ENCODE results near the gene CBLB. TPM values are rescaled to one million over a fixed set of nuclear protein-coding genes. Genes with fewer than 3 reads are reported as not detected.

The CBLB gene
- total RNA-seq, 2 experiments from 2014 or later: 68.8 to 76.3 TPM

GRCh38 chr3:105704726-105705410 is 163.9 kb downstream of the CBLB start:
- Mint-ChIP-seq H3K4me1 (peaks cover 3% of the 10 kb centered on the region), H3K9me3 (peaks cover 2% of the 10 kb centered on the region), H3K27me3 (no peaks in the 10 kb centered on the region), H3K36me3 (ENCODE audit: low read depth) (peaks cover 52% of the 10 kb centered on the region), H3K4me3 (no peak overlapping the region), H3K27ac (no peak overlapping the region)
- ChIA-PET CTCF (no interaction called here), POLR2A (no interaction called here)
- DNase-seq: no peak

GRCh38 chr3:105700575-105700974 is 168.2 kb downstream of the CBLB start:
- Mint-ChIP-seq H3K27ac (no peak overlapping the region), H3K27me3 (no peaks in the 10 kb centered on the region), H3K4me1 (peaks cover 11% of the 10 kb centered on the region), H3K36me3 (ENCODE audit: low read depth) (peaks cover 49% of the 10 kb centered on the region), H3K4me3 (no peak overlapping the region), H3K9me3 (no peaks in the 10 kb centered on the region)
- POLR2A ChIA-PET: no interaction called here
- DNase-seq: no peak
- CTCF ChIA-PET: no interaction called here

GRCh38 chr3:105691633-105692032 is 177.2 kb downstream of the CBLB start:
- DNase-seq: no peak
- no peaks in the 10 kb centered on the region for H3K9me3 Mint-ChIP-seq
- H3K27me3 Mint-ChIP-seq: no peaks in the 10 kb centered on the region
- ChIA-PET CTCF (no interaction called here), POLR2A (no interaction called here)
- peaks cover 50% of the 10 kb centered on the region for H3K36me3 Mint-ChIP-seq (ENCODE audit: low read depth)
- peaks cover 13% of the 10 kb centered on the region for H3K4me1 Mint-ChIP-seq
- no peak overlapping the region for H3K27ac Mint-ChIP-seq
- H3K4me3 Mint-ChIP-seq: no peak overlapping the region

- no peak for DNase-seq
- ChIA-PET CTCF (no interaction called here), POLR2A (no interaction called here)
- Mint-ChIP-seq H3K27ac (no peak overlapping the region), H3K4me1 (peaks cover 15% of the 10 kb centered on the region), H3K4me3 (no peak overlapping the region), H3K9me3 (no peaks in the 10 kb centered on the region), H3K36me3 (ENCODE audit: low read depth) (peaks cover 49% of the 10 kb centered on the region), H3K27me3 (no peaks in the 10 kb centered on the region)
Observed at GRCh38 chr3:105691053-105691452, 177.8 kb downstream of the CBLB start.

- H3K36me3 Mint-ChIP-seq (ENCODE audit: low read depth): peaks cover 54% of the 10 kb centered on the region
- POLR2A ChIA-PET: interaction anchor here (1.1 kb wide), 1 partner anchor 526 kb away, joined by 3 read pairs; no protein-coding TSS in a partner anchor
Observed at GRCh38 chr3:105688821-105689220, 180.0 kb downstream of the CBLB start.

GRCh38 chr3:105686278-105686897 is 182.4 kb downstream of the CBLB start:
- ChIA-PET CTCF (interaction anchor here (3.9 kb wide), 1 partner anchor 923 kb away, joined by 23 read pairs; no protein-coding TSS in a partner anchor), POLR2A (interaction anchor here (2.1 kb wide), 1 partner anchor 150 kb away, joined by 7 read pairs; no protein-coding TSS in a partner anchor)
- Mint-ChIP-seq H3K4me1 (peaks cover 15% of the 10 kb centered on the region), H3K27me3 (no peaks in the 10 kb centered on the region), H3K4me3 (no peak overlapping the region), H3K36me3 (ENCODE audit: low read depth) (peaks cover 46% of the 10 kb centered on the region), H3K27ac (no peak overlapping the region), H3K9me3 (no peaks in the 10 kb centered on the region)
- DNase-seq: no peak

More at GRCh38 chr3:105688821-105689220, 180.0 kb downstream of the CBLB start:
- DNase-seq: no peak
- Mint-ChIP-seq H3K4me3 (no peak overlapping the region), H3K9me3 (no peaks in the 10 kb centered on the region), H3K4me1 (peaks cover 15% of the 10 kb centered on the region), H3K27me3 (no peaks in the 10 kb centered on the region), H3K27ac (no peak overlapping the region)
- CTCF ChIA-PET: interaction anchor here (0.8 to 3.9 kb wide), 2 partner anchors 179 to 920 kb away, joined by 3 to 23 read pairs; no protein-coding TSS in a partner anchor

GRCh38 chr3:105679951-105680350 is 188.9 kb downstream of the CBLB start:
- H3K4me3 Mint-ChIP-seq: no peak overlapping the region
- peaks cover 60% of the 10 kb centered on the region for H3K36me3 Mint-ChIP-seq (ENCODE audit: low read depth)
- peaks cover 5% of the 10 kb centered on the region for H3K4me1 Mint-ChIP-seq
- H3K27ac Mint-ChIP-seq: no peak overlapping the region
- H3K9me3 Mint-ChIP-seq: no peaks in the 10 kb centered on the region
- CTCF ChIA-PET: no interaction called here
- DNase-seq: no peak
- POLR2A ChIA-PET: no interaction called here
- no peaks in the 10 kb centered on the region for H3K27me3 Mint-ChIP-seq

- H3K9me3 Mint-ChIP-seq: no peaks in the 10 kb centered on the region
- no peak for DNase-seq
- ChIA-PET CTCF (no interaction called here), POLR2A (no interaction called here)
- peaks cover 5% of the 10 kb centered on the region for H3K4me1 Mint-ChIP-seq
- H3K27ac Mint-ChIP-seq: no peak overlapping the region
- peaks cover 65% of the 10 kb centered on the region for H3K36me3 Mint-ChIP-seq (ENCODE audit: low read depth)
- H3K4me3 Mint-ChIP-seq: no peak overlapping the region
- no peaks in the 10 kb centered on the region for H3K27me3 Mint-ChIP-seq
Observed at GRCh38 chr3:105678017-105678416, 190.8 kb downstream of the CBLB start.

GRCh38 chr3:105676621-105677300 is 192.1 kb downstream of the CBLB start:
- peaks cover 65% of the 10 kb centered on the region for H3K36me3 Mint-ChIP-seq (ENCODE audit: low read depth)
- CTCF ChIA-PET: no interaction called here
- no peaks in the 10 kb centered on the region for H3K9me3 Mint-ChIP-seq
- H3K27me3 Mint-ChIP-seq: no peaks in the 10 kb centered on the region
- H3K4me3 Mint-ChIP-seq: no peak overlapping the region
- peaks cover 5% of the 10 kb centered on the region for H3K4me1 Mint-ChIP-seq
- POLR2A ChIA-PET: no interaction called here
- no peak overlapping the region for H3K27ac Mint-ChIP-seq
- no peak for DNase-seq

GRCh38 chr3:105674437-105675065 is 194.3 kb downstream of the CBLB start:
- Mint-ChIP-seq H3K4me1 (peaks cover 5% of the 10 kb centered on the region), H3K4me3 (no peak overlapping the region), H3K27ac (no peak overlapping the region), H3K27me3 (no peaks in the 10 kb centered on the region), H3K36me3 (ENCODE audit: low read depth) (peaks cover 54% of the 10 kb centered on the region), H3K9me3 (no peaks in the 10 kb centered on the region)
- DNase-seq: no peak
- ChIA-PET POLR2A (no interaction called here), CTCF (interaction anchor here (0.6 kb wide), 1 partner anchor 1100 kb away, joined by 3 read pairs; no protein-coding TSS in a partner anchor)

GRCh38 chr3:105672996-105673395 is 195.8 kb downstream of the CBLB start:
- Mint-ChIP-seq H3K27ac (no peak overlapping the region), H3K4me3 (no peak overlapping the region), H3K27me3 (no peaks in the 10 kb centered on the region), H3K36me3 (ENCODE audit: low read depth) (peaks cover 56% of the 10 kb centered on the region), H3K9me3 (no peaks in the 10 kb centered on the region), H3K4me1 (peaks cover 5% of the 10 kb centered on the region)
- no peak for DNase-seq
- ChIA-PET POLR2A (no interaction called here), CTCF (no interaction called here)

- ChIA-PET CTCF (no interaction called here), POLR2A (no interaction called here)
- Mint-ChIP-seq H3K27ac (no peak overlapping the region), H3K4me1 (no peaks in the 10 kb centered on the region), H3K36me3 (ENCODE audit: low read depth) (peaks cover 42% of the 10 kb centered on the region), H3K9me3 (no peaks in the 10 kb centered on the region), H3K27me3 (no peaks in the 10 kb centered on the region), H3K4me3 (no peak overlapping the region)
- DNase-seq: no peak
Observed at GRCh38 chr3:105662306-105662705, 206.5 kb downstream of the CBLB start.

- Mint-ChIP-seq H3K4me3 (no peak overlapping the region), H3K27me3 (no peaks in the 10 kb centered on the region), H3K4me1 (no peaks in the 10 kb centered on the region), H3K9me3 (no peaks in the 10 kb centered on the region), H3K36me3 (ENCODE audit: low read depth) (peaks cover 36% of the 10 kb centered on the region), H3K27ac (no peak overlapping the region)
- no peak for DNase-seq
- ChIA-PET POLR2A (no interaction called here), CTCF (interaction anchor here (0.7 kb wide), 1 partner anchor 356 kb away, joined by 3 read pairs; no protein-coding TSS in a partner anchor)
Observed at GRCh38 chr3:105661461-105661860, 207.4 kb downstream of the CBLB start.
